ENCODE data around the gene MRPL52. TPM values are rescaled to one million over a fixed set of nuclear protein-coding genes. Genes with fewer than 3 reads are reported as not detected.
A peak's percentile ranks its signal among the peaks of the same experiment; 100 is the strongest.
"Not testable (repeated sequence)": the region's sequence is repeated elsewhere in the genome, so short reads cannot be mapped to it uniquely, and the experiment has no call there.

MRPL52 gene
- total RNA-seq, 1 donor from 2014 or later, result 65.2 TPM

GRCh38 chr14:22791301-22791700, 38.4 kb upstream of the MRPL52 start:
- no peak for TF ChIP-seq CTCF (IDR thresholded peaks at IDR 0.05)
- Histone ChIP-seq H3K27me3 (ENCODE audit: low read depth) (no peaks in the 10 kb centered on the region), H3K4me1 (peaks cover 6% of the 10 kb centered on the region), H3K36me3 (no peaks in the 10 kb centered on the region), H3K27ac (peak overlapping the region; percentile 58), H3K9me3 (no peaks in the 10 kb centered on the region), H3K4me3 (no peak overlapping the region)
- peak; percentile 34 to 64 for ATAC-seq
- no peak for DNase-seq
- intact Hi-C loops (cut with DNase I), result no loop called here

GRCh38 chr14:22792158-22792557, 37.5 kb upstream of the MRPL52 start:
- no peak overlapping the region for H3K27ac ChIP-seq
- intact Hi-C loops (cut with DNase I), result no loop called here
- no peak for TF ChIP-seq CTCF (IDR thresholded peaks at IDR 0.05)
- no peaks in the 10 kb centered on the region for H3K9me3 ChIP-seq
- H3K36me3 ChIP-seq, result no peaks in the 10 kb centered on the region
- H3K4me1 ChIP-seq, result peaks cover 6% of the 10 kb centered on the region
- H3K27me3 ChIP-seq (ENCODE audit: low read depth), result no peaks in the 10 kb centered on the region
- no peak overlapping the region for H3K4me3 ChIP-seq
- no peak for DNase-seq
- no peak for ATAC-seq

DNA sequence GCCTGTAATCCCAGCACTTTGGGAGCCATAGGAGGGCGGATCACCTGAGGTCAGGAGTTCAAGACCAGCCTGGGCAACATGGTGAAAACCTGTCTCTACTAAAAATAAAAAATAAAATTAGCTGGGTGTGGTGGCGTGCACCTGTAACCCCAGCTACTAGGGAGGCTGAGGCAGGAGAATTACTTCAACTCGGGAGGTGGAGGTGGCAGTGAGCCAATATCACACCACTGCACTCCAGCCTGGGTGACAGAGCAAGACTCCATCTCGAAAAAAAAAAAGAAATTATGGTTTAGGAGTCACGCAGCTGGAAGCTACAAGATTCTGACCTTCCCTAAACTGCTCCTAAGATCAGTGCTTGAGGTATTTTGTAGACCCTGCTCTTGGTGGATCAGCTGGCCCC, 36.1 kb upstream of the MRPL52 start:
- H3K4me1 ChIP-seq; H3K27ac ChIP-seq; H3K36me3 ChIP-seq; intact Hi-C loops (cut with DNase I); H3K27me3 ChIP-seq (ENCODE audit: low read depth); DNase-seq; ATAC-seq; H3K4me3 ChIP-seq; H3K9me3 ChIP-seq: not testable (repeated sequence)

GRCh38 chr14:22793976-22794375, 35.7 kb upstream of the MRPL52 start:
- H3K27me3 ChIP-seq (ENCODE audit: low read depth), result no peaks in the 10 kb centered on the region
- intact Hi-C loops (cut with DNase I), result no loop called here
- TF ChIP-seq CTCF (IDR thresholded peaks at IDR 0.05), result no peak
- H3K27ac ChIP-seq, result no peak overlapping the region
- no peaks in the 10 kb centered on the region for H3K9me3 ChIP-seq
- DNase-seq (no peak), ATAC-seq (no peak)
- H3K4me1 ChIP-seq, result peaks cover 8% of the 10 kb centered on the region
- H3K36me3 ChIP-seq, result no peaks in the 10 kb centered on the region
- H3K4me3 ChIP-seq, result no peak overlapping the region

GRCh38 chr14:22794551-22794951, 35.1 kb upstream of the MRPL52 start:
- Histone ChIP-seq H3K36me3 (no peaks in the 10 kb centered on the region), H3K27ac (no peak overlapping the region), H3K4me1 (peaks cover 9% of the 10 kb centered on the region), H3K4me3 (no peak overlapping the region), H3K27me3 (ENCODE audit: low read depth) (no peaks in the 10 kb centered on the region), H3K9me3 (no peaks in the 10 kb centered on the region)
- ATAC-seq, result no peak
- TF ChIP-seq CTCF (IDR thresholded peaks at IDR 0.05), result no peak
- DNase-seq, result no peak
- intact Hi-C loops (cut with DNase I), result no loop called here

DNA sequence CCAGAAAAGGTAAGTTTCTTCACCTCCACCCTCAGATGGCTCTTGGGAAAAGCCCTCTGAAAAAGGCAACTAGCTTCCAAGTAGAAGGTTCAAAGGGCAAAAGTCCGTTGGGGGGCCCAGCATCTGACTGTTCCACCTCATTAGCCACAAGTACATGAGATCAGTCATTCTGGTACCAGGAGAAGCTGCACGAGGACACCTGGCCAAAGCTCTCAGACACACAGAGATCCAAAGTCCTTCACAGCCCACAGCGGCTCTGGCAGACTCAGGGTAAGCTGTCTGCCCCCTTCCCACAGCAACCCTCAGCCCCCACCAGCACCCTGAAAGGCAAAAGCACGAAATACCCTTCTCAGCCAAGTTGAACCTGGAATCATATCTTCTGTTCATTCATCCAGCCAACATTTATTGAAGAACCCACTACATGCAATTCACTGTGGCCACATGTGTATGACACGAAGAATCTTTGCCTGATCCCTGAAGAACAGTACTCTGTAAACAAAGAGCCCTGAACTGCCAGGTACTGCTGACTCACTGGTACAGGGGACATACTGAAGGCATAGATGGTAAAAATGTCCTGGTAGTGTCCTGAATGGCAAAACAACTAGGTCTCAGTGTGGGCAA, 33.5 kb upstream of the MRPL52 start:
- Histone ChIP-seq H3K9me3 (no peaks in the 10 kb centered on the region), H3K27ac (no peak overlapping the region), H3K4me1 (peaks cover 4% of the 10 kb centered on the region), H3K27me3 (ENCODE audit: low read depth) (no peaks in the 10 kb centered on the region), H3K4me3 (no peak overlapping the region), H3K36me3 (no peaks in the 10 kb centered on the region)
- ATAC-seq, result no peak
- DNase-seq, result no peak
- no peak for TF ChIP-seq CTCF (IDR thresholded peaks at IDR 0.05)
- intact Hi-C loops (cut with DNase I), result no loop called here
